CD4-positive, alpha-beta T cell treated with Interleukin-10 for 1 hour (primary cell): ENCODE results near the gene ERBB4.

Source experiments
- DNase-seq: peaks from one replicate; pipeline ENCODE4 v3.0.0-alpha.2; 2020

The ERBB4 gene

DNA sequence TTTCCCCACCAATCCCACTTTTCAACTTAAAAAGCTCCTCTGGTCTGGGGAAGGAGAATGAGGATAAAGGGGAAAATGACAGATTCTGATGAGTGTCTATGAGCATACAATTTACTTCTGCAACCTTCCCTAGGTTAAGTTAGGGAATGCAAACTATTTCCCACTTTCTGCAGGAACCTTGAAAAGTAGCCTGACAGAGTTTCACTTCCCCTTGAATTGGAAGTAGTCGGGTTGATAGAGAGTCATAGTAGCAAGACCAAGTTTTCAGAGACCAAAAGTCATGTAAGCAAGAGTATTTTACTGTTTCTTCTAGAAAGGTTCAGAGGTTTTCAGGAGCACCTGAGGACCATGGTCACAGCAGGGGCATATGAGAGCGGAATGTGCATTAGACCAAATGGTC is 1167.1 kb downstream of the ERBB4 start:
- no peak for DNase-seq

DNA sequence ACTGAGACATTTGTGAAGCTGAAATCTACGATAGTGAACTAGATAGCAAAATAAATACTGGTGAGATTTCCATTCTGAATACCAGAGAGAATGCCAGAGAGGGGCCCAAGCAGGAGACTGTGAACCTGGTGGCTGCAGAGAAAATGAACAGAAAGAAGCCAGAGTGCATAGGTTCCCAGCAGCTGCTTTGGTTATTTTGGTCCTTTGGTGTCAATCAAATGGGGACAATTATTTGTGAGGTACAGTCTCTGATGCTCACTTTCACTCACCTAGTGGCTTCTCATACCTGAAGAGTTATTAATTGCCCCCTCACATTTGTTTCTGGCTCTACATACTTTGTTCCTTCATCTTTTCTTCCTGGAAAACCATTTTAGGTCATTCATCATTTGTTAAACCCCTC is 1170.1 kb downstream of the ERBB4 start:
- DNase-seq, result no peak

DNA sequence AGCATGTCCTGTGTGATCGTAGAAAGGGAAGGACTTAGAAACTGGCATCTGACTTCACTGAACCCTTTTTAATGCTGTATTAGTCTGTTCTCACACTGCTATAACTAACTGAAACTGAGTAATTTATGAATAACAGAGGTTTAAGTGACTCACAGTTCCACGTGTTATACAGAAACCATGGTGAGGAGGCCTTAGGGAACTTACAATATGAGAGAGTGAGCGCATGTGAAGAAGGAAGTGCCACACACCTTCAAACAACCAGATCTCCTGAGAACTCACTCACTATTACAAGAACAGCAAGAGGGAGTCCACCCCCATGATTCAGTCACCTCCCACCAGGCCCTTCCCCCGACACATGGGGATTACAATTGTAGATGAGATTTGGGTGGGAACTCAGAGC is 1170.9 kb downstream of the ERBB4 start:
- no peak for DNase-seq

- DNase-seq, result no peak
Observed at GRCh38 chr2:211367293-211367692, 1171.3 kb downstream of the ERBB4 start.

GRCh38 chr2:211364911-211365310 is 1173.7 kb downstream of the ERBB4 start:
- DNase-seq, result no peak

- DNase-seq, result no peak
Observed at GRCh38 chr2:211361383-211361782, 1177.2 kb downstream of the ERBB4 start.

GRCh38 chr2:211359347-211359746 is 1179.3 kb downstream of the ERBB4 start:
- no peak for DNase-seq

DNA sequence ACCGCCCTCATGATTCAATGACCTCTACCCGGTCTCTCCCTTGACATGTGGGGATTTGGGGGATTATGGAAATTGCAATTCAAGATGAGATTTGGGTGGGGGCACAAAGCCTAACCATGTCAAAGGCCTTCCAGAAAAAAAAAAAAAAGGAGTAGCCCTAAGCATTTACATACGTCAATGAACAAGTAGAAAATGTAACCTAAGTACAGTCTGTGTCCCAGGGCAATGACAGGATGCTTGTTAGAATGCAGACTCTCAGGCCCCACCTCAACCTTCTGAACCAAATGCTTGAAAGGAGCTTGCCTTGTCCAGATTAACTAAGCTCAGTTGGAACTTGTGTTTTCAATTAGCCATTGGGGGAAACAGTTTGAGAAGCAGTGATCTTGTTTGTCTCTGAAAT is 1180.1 kb downstream of the ERBB4 start:
- no peak for DNase-seq

GRCh38 chr2:211354481-211354880 is 1184.1 kb downstream of the ERBB4 start:
- DNase-seq, result no peak

GRCh38 chr2:211351987-211352386 is 1186.6 kb downstream of the ERBB4 start:
- DNase-seq, result no peak

- no peak for DNase-seq
Observed at GRCh38 chr2:211349031-211349430, 1189.6 kb downstream of the ERBB4 start.

DNA sequence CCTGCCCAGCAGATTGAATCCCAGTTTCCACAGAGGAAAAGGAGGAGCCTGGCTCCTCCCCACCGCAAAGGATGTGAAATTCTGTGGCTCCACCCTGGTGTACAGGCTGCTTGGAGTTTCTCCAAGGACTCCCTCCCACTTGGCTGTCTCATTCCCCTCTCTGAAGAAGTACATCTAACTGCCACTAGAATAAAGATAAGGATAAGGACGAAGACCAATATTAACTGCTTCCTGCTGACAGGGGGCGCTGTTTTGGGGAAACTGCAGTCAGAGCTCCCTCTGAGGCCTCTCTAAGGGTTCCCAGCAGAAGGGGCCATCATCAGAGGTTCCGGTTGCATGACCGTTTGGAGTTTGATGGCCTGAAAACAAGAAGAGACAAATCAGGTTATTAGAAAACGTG is 1191.3 kb downstream of the ERBB4 start:
- no peak for DNase-seq

DNA sequence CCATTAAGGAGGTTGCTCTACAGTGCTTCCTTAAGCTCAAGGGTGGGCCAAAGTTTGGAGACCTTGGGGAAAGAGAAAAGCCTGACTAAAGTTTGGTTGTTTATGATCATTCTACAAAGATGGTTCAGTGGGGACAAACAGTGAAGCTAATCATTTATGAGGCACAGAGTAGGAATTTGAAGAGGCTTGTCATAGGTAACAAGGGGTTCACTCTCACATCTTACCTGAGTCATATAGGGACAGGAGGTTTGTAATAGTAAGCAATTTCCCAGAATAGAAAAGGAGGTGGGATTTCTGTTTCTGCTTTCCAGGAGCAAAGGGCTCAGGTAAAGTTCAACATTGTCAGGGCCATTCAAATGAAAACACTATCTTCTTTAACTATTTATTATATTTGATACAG is 1194.3 kb downstream of the ERBB4 start:
- no peak for DNase-seq

DNA sequence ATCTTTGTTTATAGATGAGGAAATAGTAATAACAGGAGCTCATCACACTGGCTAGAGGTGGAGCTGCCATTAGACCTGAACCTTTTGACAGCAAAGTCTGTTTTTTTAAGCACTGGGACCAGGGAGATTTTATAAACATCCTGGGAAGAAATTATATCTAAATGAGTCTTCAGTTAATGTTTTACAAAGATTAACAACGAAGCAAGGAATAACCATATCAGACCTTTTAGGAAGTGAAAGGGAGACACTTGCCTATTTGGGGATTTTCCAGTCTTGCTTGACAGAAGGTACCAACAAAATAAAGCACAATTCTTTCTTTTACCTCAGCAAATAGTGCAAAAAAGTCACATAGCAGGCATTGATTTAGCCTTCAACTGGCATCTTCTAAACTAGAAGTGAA is 1205.2 kb downstream of the ERBB4 start:
- DNase-seq, result no peak

GRCh38 chr2:211331736-211332135 is 1206.9 kb downstream of the ERBB4 start:
- DNase-seq, result no peak

DNA sequence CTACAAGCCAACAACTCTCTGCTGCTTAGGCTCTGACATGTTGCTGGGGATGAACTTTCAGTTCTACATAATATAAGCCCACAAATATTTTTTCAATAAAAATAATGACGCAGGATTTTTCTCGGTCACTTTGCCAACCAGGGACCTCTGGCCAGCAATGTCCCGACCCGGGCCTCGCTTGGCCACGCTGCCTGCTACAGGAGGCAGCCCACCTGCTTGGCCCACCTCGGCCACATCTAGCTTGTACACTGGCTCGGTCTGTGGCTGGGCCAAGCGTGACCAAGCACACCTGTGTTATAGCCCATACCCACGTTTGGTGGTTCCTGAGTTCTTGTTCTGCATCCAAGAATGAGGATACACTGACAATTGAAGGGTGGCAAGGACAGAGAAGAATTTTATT is 1208.7 kb downstream of the ERBB4 start:
- DNase-seq, result no peak

DNA sequence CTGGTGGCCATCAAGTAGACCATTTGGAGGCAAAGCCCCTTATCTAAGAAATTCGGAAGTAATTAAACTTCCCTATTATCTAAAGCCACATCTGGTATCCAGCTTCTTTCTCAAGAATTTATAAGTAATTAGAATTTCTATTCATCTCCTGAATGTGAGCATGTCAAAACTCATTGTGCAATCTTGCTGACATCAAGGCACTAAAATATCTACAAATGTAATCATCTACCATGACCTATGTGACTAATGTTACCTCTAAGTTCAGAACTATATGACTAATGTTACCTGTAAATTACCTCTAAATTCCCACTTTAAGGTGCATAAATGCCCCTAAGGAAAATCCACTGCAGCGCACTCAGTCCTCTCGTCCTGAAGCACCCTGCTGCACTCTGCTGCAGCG is 1209.2 kb downstream of the ERBB4 start:
- DNase-seq, result no peak

DNA sequence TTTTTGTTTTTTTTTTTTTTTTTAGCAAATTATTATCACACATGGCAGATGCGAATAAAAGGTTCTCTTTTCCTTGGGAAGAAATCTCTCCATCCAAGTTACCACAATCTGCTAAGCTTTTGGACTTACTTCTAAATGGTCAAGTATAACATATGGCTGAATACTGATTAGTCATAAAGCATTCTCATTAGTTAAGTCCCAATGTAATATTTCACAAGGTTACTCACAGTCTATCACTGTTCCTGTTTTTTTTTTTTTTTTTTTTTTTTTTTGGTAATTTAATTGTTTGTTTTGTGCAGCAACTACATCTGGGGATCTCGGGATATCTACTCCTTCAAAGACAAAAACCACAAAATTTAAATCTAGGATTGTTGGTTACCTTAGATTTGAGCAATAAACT is 1210.5 kb downstream of the ERBB4 start:
- no peak for DNase-seq
